ENCODE measurements around the gene PTTG1IP. TPM values are rescaled to one million over a fixed set of nuclear protein-coding genes. Genes with fewer than 3 reads are reported as not detected.

Gene PTTG1IP
- total RNA-seq, 1 experiment from 2014 or later = 96.0 TPM

DNA sequence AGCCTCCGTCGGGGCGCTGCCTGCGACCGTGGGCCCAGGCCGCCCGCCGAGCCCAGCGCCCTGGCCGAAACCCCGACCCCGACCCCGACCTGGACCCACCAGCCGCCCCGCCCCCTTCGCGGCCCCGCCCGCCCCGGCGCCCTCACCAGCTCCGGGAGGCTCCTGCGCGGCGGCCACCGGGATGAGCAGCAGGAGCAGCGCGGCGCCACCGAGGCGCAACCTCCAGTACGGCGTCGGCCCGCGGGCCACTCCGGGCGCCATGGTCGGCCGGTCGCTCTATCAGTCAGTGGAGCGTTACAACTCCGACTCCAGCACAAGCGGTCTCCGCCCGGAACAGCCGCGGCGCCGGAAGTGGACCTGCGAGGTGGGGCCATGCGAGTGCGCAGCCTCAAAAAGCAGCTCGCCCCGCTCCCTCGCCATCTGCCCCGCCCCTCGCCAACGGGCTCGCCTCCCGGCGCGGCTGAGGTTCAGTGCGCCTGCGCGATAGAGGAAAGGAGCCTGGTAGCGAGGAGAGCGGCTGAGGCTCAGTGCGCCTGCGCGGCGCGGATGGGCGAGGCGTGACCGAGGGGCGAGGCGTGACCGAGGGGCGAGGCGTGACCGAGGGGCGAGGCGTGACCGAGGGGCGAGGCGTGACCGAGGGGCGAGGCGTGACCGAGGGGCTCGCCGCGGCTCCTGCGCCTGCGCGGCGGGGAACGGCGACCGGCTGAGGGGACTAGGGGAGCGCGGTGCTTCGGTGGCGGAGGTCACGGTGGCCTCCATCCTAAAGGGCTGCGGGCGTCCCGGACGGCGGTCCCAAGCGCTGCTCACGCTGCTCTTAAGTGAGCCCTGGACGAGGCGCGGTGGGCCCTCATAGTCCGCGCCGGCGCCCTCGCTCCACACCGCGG lies at the start of gene PTTG1IP (continued):
- peak; percentile 74 for TF ChIP-seq SP1 (CRISPR knock-in tag; conservative IDR thresholded peaks at IDR 0.05)
- TF ChIP-seq KAT7 (CRISPR knock-in tag; IDR thresholded peaks at IDR 0.05; ENCODE audit: borderline replicate concordance) = 0 out of 2 replicates have a peak, but pooled peaks have one; percentile 74
- TF ChIP-seq, protein P1, sequence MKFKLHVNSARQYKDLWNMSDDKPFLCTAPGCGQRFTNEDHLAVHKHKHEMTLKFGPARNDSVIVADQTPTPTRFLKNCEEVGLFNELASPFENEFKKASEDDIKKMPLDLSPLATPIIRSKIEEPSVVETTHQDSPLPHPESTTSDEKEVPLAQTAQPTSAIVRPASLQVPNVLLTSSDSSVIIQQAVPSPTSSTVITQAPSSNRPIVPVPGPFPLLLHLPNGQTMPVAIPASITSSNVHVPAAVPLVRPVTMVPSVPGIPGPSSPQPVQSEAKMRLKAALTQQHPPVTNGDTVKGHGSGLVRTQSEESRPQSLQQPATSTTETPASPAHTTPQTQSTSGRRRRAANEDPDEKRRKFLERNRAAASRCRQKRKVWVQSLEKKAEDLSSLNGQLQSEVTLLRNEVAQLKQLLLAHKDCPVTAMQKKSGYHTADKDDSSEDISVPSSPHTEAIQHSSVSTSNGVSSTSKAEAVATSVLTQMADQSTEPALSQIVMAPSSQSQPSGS (CRISPR knock-in tag; IDR thresholded peaks at IDR 0.05; ENCODE audit: borderline replicate concordance, low read depth) = no peak
- TF ChIP-seq EMX1 (CRISPR knock-in tag; IDR thresholded peaks at IDR 0.05) = no peak
- TF ChIP-seq, protein P2, sequence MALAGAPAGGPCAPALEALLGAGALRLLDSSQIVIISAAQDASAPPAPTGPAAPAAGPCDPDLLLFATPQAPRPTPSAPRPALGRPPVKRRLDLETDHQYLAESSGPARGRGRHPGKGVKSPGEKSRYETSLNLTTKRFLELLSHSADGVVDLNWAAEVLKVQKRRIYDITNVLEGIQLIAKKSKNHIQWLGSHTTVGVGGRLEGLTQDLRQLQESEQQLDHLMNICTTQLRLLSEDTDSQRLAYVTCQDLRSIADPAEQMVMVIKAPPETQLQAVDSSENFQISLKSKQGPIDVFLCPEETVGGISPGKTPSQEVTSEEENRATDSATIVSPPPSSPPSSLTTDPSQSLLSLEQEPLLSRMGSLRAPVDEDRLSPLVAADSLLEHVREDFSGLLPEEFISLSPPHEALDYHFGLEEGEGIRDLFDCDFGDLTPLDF (CRISPR knock-in tag; IDR thresholded peaks at IDR 0.05) = no peak
- TF ChIP-seq, protein P3, sequence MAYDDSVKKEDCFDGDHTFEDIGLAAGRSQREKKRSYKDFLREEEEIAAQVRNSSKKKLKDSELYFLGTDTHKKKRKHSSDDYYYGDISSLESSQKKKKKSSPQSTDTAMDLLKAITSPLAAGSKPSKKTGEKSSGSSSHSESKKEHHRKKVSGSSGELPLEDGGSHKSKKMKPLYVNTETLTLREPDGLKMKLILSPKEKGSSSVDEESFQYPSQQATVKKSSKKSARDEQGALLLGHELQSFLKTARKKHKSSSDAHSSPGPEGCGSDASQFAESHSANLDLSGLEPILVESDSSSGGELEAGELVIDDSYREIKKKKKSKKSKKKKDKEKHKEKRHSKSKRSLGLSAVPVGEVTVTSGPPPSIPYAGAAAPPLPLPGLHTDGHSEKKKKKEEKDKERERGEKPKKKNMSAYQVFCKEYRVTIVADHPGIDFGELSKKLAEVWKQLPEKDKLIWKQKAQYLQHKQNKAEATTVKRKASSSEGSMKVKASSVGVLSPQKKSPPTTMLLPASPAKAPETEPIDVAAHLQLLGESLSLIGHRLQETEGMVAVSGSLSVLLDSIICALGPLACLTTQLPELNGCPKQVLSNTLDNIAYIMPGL (CRISPR knock-in tag; IDR thresholded peaks at IDR 0.05) = peak; percentile 14; the same call in 1 of the 2 replicates
- TF ChIP-seq, protein P4, sequence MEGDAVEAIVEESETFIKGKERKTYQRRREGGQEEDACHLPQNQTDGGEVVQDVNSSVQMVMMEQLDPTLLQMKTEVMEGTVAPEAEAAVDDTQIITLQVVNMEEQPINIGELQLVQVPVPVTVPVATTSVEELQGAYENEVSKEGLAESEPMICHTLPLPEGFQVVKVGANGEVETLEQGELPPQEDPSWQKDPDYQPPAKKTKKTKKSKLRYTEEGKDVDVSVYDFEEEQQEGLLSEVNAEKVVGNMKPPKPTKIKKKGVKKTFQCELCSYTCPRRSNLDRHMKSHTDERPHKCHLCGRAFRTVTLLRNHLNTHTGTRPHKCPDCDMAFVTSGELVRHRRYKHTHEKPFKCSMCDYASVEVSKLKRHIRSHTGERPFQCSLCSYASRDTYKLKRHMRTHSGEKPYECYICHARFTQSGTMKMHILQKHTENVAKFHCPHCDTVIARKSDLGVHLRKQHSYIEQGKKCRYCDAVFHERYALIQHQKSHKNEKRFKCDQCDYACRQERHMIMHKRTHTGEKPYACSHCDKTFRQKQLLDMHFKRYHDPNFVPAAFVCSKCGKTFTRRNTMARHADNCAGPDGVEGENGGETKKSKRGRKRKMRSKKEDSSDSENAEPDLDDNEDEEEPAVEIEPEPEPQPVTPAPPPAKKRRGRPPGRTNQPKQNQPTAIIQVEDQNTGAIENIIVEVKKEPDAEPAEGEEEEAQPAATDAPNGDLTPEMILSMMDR (IDR thresholded peaks at IDR 0.05) = no peak
- TF ChIP-seq, protein P5, sequence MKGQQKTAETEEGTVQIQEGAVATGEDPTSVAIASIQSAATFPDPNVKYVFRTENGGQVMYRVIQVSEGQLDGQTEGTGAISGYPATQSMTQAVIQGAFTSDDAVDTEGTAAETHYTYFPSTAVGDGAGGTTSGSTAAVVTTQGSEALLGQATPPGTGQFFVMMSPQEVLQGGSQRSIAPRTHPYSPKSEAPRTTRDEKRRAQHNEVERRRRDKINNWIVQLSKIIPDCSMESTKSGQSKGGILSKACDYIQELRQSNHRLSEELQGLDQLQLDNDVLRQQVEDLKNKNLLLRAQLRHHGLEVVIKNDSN (CRISPR knock-in tag; IDR thresholded peaks at IDR 0.05) = peak; percentile 61; the same call in 1 of the 2 replicates
- TF ChIP-seq FOXK1 (CRISPR knock-in tag; IDR thresholded peaks at IDR 0.05) = no peak; the same call in 1 of the 2 replicates
- no peak for TF ChIP-seq ZNF138 (CRISPR knock-in tag; conservative IDR thresholded peaks at IDR 0.05)
- peak; percentile 62 for TF ChIP-seq CREM (CRISPR knock-in tag; IDR thresholded peaks at IDR 0.05)
- TF ChIP-seq ZNF232 (CRISPR knock-in tag; IDR thresholded peaks at IDR 0.05) = peak; percentile 83
- TF ChIP-seq MXD4 (CRISPR knock-in tag; IDR thresholded peaks at IDR 0.05; ENCODE audit: borderline replicate concordance) = no peak
- no peak for TF ChIP-seq GTF2I (CRISPR knock-in tag; conservative IDR thresholded peaks at IDR 0.05)
- TF ChIP-seq, protein P6, sequence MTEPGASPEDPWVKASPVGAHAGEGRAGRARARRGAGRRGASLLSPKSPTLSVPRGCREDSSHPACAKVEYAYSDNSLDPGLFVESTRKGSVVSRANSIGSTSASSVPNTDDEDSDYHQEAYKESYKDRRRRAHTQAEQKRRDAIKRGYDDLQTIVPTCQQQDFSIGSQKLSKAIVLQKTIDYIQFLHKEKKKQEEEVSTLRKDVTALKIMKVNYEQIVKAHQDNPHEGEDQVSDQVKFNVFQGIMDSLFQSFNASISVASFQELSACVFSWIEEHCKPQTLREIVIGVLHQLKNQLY (CRISPR knock-in tag; IDR thresholded peaks at IDR 0.05) = peak; percentile 79; the same call in 1 of the 2 replicates
- no peak for TF ChIP-seq NR3C1 (CRISPR knock-in tag; conservative IDR thresholded peaks at IDR 0.05; ENCODE audit: low read depth)
- no peak for TF ChIP-seq TEAD4 (CRISPR knock-in tag; IDR thresholded peaks at IDR 0.05)
- no peak for TF ChIP-seq TP53 (CRISPR knock-in tag; IDR thresholded peaks at IDR 0.05)
- TF ChIP-seq ETV6 (CRISPR knock-in tag; IDR thresholded peaks at IDR 0.05) = peak; percentile 97
